ENCODE results near the gene PUSL1.

Gene PUSL1

DNA sequence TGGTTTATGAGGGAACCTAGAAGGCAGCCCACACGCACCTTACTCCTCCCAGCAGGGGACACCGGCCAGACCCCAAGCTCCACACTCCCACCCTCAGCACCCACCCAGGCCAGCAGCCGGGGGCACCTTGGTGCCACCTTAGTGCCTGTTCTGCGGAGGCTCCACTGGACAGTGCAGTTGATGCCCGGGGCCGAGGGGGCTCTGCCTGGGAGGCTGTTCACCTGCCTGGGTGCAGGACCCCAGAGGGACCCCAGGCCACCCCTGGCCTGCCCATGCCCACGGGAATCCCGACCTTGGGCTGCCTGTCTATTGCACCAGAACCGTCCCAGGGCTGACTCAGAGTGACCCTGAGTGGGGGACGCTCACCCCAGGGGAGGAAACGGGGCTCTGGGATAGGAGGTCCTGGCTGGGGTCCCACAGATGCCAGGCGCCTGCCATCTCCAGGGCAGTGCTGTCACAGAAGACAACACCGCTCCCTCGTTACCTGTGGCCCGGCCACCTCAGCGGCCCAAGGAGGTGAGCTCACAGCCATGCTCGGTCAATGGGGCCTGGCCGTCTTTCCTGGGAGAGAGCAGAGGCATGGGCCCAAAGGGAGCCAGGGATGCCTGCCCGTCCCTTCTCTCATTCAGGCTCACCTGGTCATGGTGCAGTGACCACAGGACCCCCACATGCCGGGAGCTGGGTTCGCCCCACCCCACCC, 27.5 kb upstream of the PUSL1 start:
- no peak for DNase-seq

GRCh38 chr1:1281533-1282321, 26.7 kb upstream of the PUSL1 start:
- DNase-seq, result no peak

- DNase-seq, result no peak
Observed at GRCh38 chr1:1282998-1283397, 25.4 kb upstream of the PUSL1 start.

GRCh38 chr1:1283821-1284220, 24.6 kb upstream of the PUSL1 start:
- DNase-seq, result peak; percentile 24

DNA sequence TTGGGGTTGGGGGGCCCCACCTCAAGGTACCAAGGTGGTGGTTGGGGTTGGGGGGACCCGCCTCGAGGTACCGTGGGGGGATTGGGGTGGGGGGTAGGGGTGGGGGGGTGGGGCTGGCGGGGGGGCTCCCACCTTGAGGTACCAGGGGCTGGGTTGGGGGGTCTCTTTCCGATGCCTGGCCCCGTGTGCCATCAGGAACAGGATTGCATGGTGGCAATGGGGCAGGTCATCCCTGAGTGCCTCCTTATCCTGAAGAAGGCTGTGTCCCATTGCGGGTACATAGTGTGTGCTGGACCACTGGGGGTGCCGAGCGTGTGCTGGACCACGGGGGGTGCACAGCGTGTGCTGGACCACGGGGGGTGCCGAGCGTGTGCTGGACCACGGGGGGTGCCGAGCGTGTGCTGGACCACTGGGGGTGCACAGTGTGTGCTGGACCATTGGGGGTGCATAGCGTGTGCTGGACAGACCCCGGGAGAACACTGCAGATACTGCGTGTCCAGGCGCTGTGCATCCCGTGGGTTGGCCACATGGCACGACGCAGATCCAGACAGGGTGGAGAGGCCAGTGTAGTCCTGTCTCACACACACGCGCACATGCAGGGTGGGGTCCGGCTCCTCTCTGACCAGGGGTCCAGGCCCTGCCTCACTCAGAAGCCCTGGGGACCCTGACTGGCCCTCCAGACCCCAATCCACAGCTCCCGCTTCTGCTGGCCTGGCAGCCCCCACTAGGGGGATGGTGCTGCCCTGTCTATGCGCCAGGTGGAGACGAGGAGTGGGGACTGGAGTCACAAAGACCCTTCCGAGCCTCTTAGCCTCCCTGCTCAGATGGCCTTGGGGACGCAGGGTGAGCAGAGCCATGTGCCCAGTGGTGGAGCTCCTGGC, 23.9 kb upstream of the PUSL1 start:
- no peak for DNase-seq

- no peak for DNase-seq
Observed at GRCh38 chr1:1285102-1285571, 23.3 kb upstream of the PUSL1 start.

DNA sequence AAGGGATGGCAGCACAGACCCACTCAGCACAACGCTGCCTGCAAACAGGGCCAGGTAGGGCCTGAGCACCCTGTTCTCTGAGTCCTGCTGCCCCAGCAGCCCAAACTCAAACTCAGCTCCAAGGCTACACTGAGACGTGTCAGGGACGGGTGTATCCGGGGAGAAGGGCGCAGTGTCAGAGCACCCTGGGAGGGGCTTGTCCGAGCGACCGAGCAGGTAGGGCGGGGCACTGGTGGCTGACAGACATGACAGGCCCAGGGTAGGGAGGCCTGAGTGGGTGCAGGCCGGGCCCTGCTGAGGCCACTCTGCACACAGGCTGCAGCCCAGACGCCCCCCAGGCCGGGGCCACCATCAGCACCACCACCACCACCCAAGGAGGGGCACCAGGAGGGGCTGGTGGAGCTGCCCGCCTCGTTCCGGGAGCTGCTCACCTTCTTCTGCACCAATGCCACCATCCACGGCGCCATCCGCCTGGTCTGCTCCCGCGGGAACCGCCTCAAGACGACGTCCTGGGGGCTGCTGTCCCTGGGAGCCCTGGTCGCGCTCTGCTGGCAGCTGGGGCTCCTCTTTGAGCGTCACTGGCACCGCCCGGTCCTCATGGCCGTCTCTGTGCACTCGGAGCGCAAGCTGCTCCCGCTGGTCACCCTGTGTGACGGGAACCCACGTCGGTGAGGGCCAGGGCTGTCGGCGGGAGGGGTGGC, 22.6 kb upstream of the PUSL1 start:
- no peak for DNase-seq

GRCh38 chr1:1286313-1287261, 21.8 kb upstream of the PUSL1 start:
- DNase-seq, result no peak

DNA sequence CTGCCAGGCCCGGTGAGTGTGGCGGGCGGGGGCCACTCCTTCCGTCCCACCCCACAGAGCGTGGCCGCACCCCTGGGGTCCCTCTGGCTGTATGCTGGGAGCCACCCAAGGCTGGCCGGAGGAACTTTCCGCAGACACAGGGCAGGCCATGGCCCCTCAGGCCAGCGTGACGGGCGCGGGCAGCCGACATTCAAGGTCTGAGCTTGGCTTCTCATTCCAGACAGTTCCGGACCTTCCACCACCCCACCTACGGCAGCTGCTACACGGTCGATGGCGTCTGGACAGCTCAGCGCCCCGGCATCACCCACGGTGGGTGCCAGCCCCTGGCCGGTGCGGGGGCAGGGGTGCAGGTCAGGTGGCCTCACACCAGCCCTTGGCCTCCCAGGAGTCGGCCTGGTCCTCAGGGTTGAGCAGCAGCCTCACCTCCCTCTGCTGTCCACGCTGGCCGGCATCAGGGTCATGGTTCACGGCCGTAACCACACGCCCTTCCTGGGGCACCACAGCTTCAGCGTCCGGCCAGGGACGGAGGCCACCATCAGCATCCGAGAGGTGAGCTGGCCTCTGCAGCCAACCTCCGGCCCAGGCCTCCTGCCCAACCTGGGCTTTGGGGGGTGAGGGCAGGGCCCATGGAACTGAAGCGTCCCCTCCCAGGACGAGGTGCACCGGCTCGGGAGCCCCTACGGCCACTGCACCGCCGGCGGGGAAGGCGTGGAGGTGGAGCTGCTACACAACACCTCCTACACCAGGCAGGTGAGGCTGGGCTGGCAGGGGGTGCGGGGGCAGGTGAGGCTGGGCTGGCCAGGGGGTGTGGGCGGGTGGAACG, 20.9 kb upstream of the PUSL1 start:
- DNase-seq, result no peak

- peak; percentile 69 for DNase-seq
Observed at GRCh38 chr1:1290238-1290731, 18.1 kb upstream of the PUSL1 start.

GRCh38 chr1:1291023-1291528, 17.3 kb upstream of the PUSL1 start:
- DNase-seq, result peak; percentile 25

GRCh38 chr1:1291548-1292441, 16.6 kb upstream of the PUSL1 start:
- peak; percentile 60 for DNase-seq

- no peak for DNase-seq
Observed at GRCh38 chr1:1292442-1292779, 16.0 kb upstream of the PUSL1 start.

DNA sequence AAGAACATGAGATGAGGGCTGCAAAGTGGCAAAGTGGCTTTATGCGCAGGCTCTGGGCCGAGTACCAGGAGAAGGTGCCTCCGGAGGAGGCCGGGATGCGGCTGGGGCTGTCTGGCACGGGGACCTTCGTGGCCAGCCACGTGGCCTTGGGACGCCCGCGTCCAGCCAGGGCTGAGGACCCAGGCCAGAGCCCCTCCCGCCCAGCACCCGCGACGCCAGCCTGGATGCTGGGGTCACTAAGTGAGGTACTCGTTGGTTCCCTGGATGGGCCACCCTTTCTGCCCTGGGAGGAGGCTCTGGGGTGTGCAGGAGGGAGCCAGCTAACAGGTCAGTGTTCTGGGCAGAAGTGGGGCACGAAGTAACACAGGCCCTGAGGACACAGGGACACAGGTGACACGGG, 15.5 kb upstream of the PUSL1 start:
- DNase-seq, result no peak

- no peak for DNase-seq
Observed at GRCh38 chr1:1293263-1294249, 14.8 kb upstream of the PUSL1 start.

DNA sequence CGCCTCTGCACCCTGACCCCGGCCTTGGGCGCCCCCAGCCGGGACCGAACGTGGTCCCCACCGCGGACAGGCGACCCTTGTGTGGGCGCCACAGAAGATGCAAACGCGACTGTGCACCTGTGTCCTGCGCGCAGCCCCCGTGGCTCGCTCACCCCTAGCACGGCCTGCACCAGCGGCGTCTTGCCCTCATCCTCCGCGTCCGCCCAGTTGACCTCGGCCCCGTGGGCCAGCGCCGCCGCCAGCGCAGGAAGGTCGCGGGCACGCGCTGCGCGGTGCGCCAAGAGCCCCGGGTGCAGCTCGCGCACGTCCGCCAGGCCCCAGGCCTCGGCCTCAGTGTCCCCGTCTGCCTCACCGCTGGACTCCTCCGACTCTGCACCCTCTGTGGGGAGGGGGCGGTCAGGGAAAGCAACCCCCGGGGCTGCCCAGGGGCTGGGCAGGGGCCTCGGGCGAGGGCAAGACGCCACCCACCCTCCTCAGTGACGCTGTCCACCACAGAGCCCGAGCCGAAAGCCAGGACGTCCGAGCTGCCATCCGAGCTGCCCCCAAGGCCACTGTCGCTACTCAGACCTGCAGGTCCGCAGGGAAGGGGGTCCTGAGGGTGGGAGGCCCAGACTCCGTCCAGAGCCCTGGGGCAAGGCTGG, 14.0 kb upstream of the PUSL1 start:
- DNase-seq, result no peak

DNA sequence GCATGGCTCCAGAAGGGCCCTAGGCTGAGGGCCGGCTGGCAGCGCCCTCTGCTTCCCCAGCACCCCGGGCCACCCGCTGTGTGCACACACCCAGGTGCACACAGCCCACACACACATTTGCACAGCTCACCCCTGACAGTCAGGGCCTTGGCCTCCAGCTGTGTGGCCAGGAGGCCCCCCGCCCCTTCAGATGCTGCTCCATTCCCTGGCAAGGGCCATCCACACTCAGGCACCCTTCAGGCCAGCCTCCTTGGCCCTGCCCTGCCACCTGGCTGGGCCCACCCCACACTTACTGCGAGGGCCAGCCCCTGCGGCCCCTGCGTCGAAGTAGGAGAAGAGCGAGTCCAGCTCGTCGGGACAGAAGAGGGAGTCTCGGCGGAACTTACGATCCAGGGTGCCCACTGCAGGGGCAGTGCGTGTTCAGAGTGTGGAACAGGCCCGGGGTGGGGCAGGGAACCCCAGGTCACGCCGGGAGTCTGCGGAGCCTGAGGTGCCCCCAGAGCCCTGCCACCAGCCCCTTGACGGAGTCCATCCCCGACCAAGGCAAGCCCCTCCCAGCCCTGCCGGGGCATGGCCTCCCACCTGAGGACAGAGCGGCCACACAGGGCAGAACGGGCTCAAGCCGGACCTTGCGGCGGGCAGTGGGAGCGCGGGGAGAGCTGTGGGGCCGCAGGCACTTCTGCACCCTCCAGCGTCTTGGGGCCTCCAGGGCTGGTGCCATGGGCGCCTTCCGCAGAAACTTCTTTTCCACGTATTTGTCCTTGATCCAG, 13.1 kb upstream of the PUSL1 start:
- DNase-seq, result no peak
